ENCODE results near the gene SLC22A5. TPM values are rescaled to one million over a fixed set of nuclear protein-coding genes. Genes with fewer than 3 reads are reported as not detected.

The SLC22A5 gene
- total and polyA plus RNA-seq, 2 donors from 2014 or later, result 28.3 to 36.3 TPM

- no peaks in the 10 kb centered on the region for H3K4me1 ChIP-seq (ENCODE audit: control insufficient read depth in 2 of 3, insufficient read depth in 2 of 3, low read depth in 1 of 3, low read length in 3 of 3)
- FAIRE-seq, result no peak
- H3K27ac ChIP-seq (ENCODE audit: low read depth in 2 of 2, low read length in 2 of 2), result no peak overlapping the region
- DNase-seq, result no peak
- no peaks in the 10 kb centered on the region for H3K27me3 ChIP-seq (ENCODE audit: control insufficient read depth, insufficient read depth, low read length)
- no peak overlapping the region for H3K9ac ChIP-seq (ENCODE audit: low read length in 3 of 3)
- peaks cover 4 to 12% (median 5%) of the 10 kb centered on the region in 3 donors for H3K36me3 ChIP-seq (ENCODE audit: control insufficient read depth in 2 of 3, insufficient read depth in 3 of 3, low read length in 3 of 3)
- intact Hi-C loops (cut with DNase I), result no loop called here
- no peak overlapping the region for H3K4me3 ChIP-seq (ENCODE audit: low read length in 3 of 3)
- no peaks in the 10 kb centered on the region for H3K9me3 ChIP-seq (ENCODE audit: control insufficient read depth in 2 of 3, insufficient read depth in 1 of 3, low read length in 3 of 3)
- no peak for TF ChIP-seq CTCF (IDR thresholded peaks at IDR 0.05; ENCODE audit: borderline replicate concordance, extremely low read depth, insufficient read depth)
Observed at GRCh38 chr5:132327252-132327955, 42.1 kb upstream of the SLC22A5 start.

- Histone ChIP-seq H3K27ac (ENCODE audit: low read depth in 2 of 2, low read length in 2 of 2) (peak overlapping the region; percentile 20 to 51), H3K9me3 (ENCODE audit: control insufficient read depth in 2 of 3, insufficient read depth in 1 of 3, low read length in 3 of 3) (no peaks in the 10 kb centered on the region), H3K36me3 (ENCODE audit: control insufficient read depth in 2 of 3, insufficient read depth in 3 of 3, low read length in 3 of 3) (peaks cover 4 to 5% (median 5%) of the 10 kb centered on the region in 3 donors), H3K27me3 (ENCODE audit: control insufficient read depth, insufficient read depth, low read length) (no peaks in the 10 kb centered on the region), H3K4me3 (ENCODE audit: low read length in 3 of 3) (no peak overlapping the region), H3K9ac (ENCODE audit: low read length in 3 of 3) (no peak overlapping the region), H3K4me1 (ENCODE audit: control insufficient read depth in 2 of 3, insufficient read depth in 2 of 3, low read depth in 1 of 3, low read length in 3 of 3) (peaks cover 0 to 10% (median 3%) of the 10 kb centered on the region in 3 donors)
- DNase-seq, result no peak
- FAIRE-seq, result no peak
- TF ChIP-seq CTCF (IDR thresholded peaks at IDR 0.05; ENCODE audit: borderline replicate concordance, extremely low read depth, insufficient read depth), result no peak
- intact Hi-C loops (cut with DNase I), result no loop called here
Observed at GRCh38 chr5:132334812-132335211, 34.7 kb upstream of the SLC22A5 start.

GRCh38 chr5:132335402-132335801 lies 34.1 kb upstream of the SLC22A5 start:
- no peak for TF ChIP-seq CTCF (IDR thresholded peaks at IDR 0.05; ENCODE audit: borderline replicate concordance, extremely low read depth, insufficient read depth)
- peak overlapping the region in 1 of 2 donors; percentile 2 for H3K27ac ChIP-seq (ENCODE audit: low read depth in 2 of 2, low read length in 2 of 2)
- H3K36me3 ChIP-seq (ENCODE audit: control insufficient read depth in 2 of 3, insufficient read depth in 3 of 3, low read length in 3 of 3), result peaks cover 4 to 5% (median 5%) of the 10 kb centered on the region in 3 donors
- H3K4me3 ChIP-seq (ENCODE audit: low read length in 3 of 3), result no peak overlapping the region
- H3K27me3 ChIP-seq (ENCODE audit: control insufficient read depth, insufficient read depth, low read length), result no peaks in the 10 kb centered on the region
- DNase-seq, result no peak
- intact Hi-C loops (cut with DNase I), result no loop called here
- H3K9me3 ChIP-seq (ENCODE audit: control insufficient read depth in 2 of 3, insufficient read depth in 1 of 3, low read length in 3 of 3), result no peaks in the 10 kb centered on the region
- H3K4me1 ChIP-seq (ENCODE audit: control insufficient read depth in 2 of 3, insufficient read depth in 2 of 3, low read depth in 1 of 3, low read length in 3 of 3), result peaks cover 0 to 10% (median 4%) of the 10 kb centered on the region in 3 donors
- H3K9ac ChIP-seq (ENCODE audit: low read length in 3 of 3), result no peak overlapping the region
- FAIRE-seq, result peak; percentile 35

All from kidney (tissue), 14 donors.